C4-2B (cell line): ENCODE results near the gene CDH23.

ENCODE experiments used
- H3K27ac ChIP-seq: fragments of 450-650 bp; 2 replicates; pipeline ENCODE4 v1.5.1; 2017
- CTCF ChIP-seq: fragments of 450-650 bp; conservative IDR thresholded peaks from 2 replicates; pipeline ENCODE4 v1.5.1; 2017; ENCODE audit warnings: mild to moderate bottlenecking
- ZFX ChIP-seq: fragments of 450-650 bp; IDR thresholded peaks from 2 replicates; pipeline ENCODE4 v1.6.1; 2017

The CDH23 gene

GRCh38 chr10:71562181-71562580 is 165.5 kb downstream of the CDH23 start:
- no peak overlapping the region for H3K27ac ChIP-seq
- no peak for TF ChIP-seq ZFX
- no peak for TF ChIP-seq CTCF

- no peak for TF ChIP-seq ZFX
- TF ChIP-seq CTCF, result no peak
- no peak overlapping the region for H3K27ac ChIP-seq
Observed at GRCh38 chr10:71562904-71563303, 166.2 kb downstream of the CDH23 start.

- no peak overlapping the region for H3K27ac ChIP-seq
- no peak for TF ChIP-seq CTCF
- TF ChIP-seq ZFX, result no peak
Observed at GRCh38 chr10:71564194-71564820, 167.6 kb downstream of the CDH23 start.

GRCh38 chr10:71565284-71566000 is 168.7 kb downstream of the CDH23 start:
- TF ChIP-seq CTCF (no peak), ZFX (no peak)
- no peak overlapping the region for H3K27ac ChIP-seq

- no peak overlapping the region for H3K27ac ChIP-seq
Observed at GRCh38 chr10:71567006-71567405, 170.3 kb downstream of the CDH23 start.

GRCh38 chr10:71568896-71569492 is 172.3 kb downstream of the CDH23 start:
- H3K27ac ChIP-seq, result no peak overlapping the region
- no peak for TF ChIP-seq ZFX

More at GRCh38 chr10:71567006-71567405, 170.3 kb downstream of the CDH23 start:
- TF ChIP-seq ZFX (no peak), CTCF (no peak)

- no peak overlapping the region for H3K27ac ChIP-seq
- peak; percentile 91 for TF ChIP-seq CTCF
- TF ChIP-seq ZFX, result no peak
Observed at GRCh38 chr10:71569775-71570588, 173.3 kb downstream of the CDH23 start.
